ENCODE results near the gene CHST3. TPM values are rescaled to one million over a fixed set of nuclear protein-coding genes. Genes with fewer than 3 reads are reported as not detected.

CHST3 gene
- total RNA-seq, 2 donors from 2014 or later, result 0.16 to 0.38 TPM

DNA sequence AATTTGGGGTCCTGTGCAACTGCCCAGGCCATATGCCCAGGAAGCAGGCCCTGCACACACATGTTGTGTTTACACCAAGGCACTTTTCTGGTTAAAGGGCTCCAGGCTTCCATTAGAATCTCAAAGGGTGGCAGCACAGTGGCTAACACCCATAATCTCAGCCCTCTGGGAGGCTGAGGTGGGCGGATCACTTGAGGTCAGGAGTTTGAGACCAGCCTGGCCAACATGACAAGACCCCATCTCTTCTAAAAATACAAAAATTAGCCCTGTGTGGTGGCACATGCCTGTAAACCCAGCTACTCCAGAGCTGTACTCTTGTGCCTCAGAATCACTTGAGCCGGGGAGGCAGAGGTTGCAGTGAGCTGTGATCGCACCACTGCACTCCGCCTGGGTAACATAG, 70.6 kb downstream of the CHST3 start:
- Mint-ChIP-seq H3K27ac (no peak overlapping the region), H3K36me3 (ENCODE audit: insufficient read depth in 2 of 2) (no peaks in the 10 kb centered on the region), H3K27me3 (ENCODE audit: low read depth) (no peaks in the 10 kb centered on the region), H3K4me3 (no peak overlapping the region), H3K9me3 (no peaks in the 10 kb centered on the region), H3K4me1 (ENCODE audit: low read depth) (no peaks in the 10 kb centered on the region)
- no peak for DNase-seq
- ATAC-seq (replicated peaks in 1 of 2), result no peak

DNA sequence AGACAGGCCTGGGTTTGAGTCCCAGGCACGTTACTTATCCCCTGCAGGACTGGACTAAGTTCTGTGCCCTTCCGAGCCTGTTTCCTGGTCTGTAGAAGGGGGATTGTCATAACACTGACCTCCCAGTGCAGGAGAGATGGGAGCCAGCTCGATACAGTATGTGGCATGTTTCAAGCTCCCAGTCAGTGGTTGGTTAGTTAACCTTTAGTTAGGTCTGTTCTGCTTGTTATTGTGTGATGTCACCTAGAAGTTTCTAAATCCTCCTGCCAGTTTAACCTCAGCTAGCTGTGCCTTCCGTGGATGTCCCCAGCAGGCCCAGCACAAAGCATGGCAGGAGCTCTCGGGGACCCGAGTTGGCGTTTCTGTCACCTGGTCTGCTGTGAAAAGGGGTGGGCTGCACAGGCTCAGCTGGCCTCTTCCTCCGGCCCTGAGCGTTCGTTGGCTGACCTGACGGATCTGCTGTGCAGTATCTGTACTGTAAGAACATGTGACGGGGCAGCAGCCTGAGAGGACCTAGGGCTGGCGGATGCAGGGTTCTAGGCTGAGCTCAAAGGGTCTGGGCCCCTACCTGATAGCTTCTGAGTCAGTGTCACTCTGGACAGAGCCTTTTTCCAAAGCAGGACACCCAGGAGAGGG, 71.2 kb downstream of the CHST3 start:
- H3K4me1 Mint-ChIP-seq (ENCODE audit: low read depth), result no peaks in the 10 kb centered on the region
- DNase-seq (no peak), ATAC-seq (replicated peaks in 1 of 2) (no peak)
- no peak overlapping the region for H3K27ac Mint-ChIP-seq
- H3K4me3 Mint-ChIP-seq, result no peak overlapping the region
- no peaks in the 10 kb centered on the region for H3K9me3 Mint-ChIP-seq
- no peaks in the 10 kb centered on the region for H3K36me3 Mint-ChIP-seq (ENCODE audit: insufficient read depth in 2 of 2)
- no peaks in the 10 kb centered on the region for H3K27me3 Mint-ChIP-seq (ENCODE audit: low read depth)

DNA sequence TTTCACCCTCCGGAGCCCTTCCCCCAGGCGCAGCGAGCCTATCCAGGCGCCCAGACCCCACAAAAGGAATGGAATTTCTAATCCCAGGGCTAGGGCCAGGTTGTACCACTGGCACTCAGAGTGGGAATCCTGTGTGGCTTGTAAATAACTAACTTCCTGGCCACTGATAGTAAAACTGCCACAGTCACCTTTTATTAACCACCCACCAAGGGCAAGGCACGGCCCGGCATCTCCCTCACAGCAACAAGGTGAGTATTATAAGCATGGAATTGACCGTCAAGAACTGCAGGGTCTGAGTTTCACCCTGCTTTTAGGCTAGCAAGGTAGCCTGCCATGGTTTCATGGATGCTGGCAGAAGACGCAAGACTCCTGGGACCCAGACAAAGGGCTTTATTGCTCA, 73.1 kb downstream of the CHST3 start:
- no peaks in the 10 kb centered on the region for H3K9me3 Mint-ChIP-seq

DNA sequence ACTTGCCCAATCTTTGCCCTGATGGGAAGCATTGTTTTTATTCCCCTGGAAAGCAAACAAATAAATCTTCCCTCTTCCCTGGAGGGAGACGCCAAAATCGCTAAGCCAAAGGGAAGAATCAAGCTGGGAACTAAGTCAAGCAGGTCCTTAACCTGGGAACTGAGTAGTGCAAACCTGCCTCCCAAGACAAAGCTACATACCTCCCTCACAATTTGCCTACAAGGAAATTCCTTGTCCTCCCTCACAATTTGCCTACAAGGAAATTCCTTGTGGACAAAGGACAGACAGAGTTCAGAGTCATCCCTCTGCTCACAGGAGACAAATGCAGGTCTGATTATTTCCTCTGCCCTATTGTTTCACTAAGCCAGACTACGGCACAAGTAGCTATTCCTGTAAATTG, 73.6 kb downstream of the CHST3 start:
- no peaks in the 10 kb centered on the region for H3K4me1 Mint-ChIP-seq (ENCODE audit: low read depth)
- no peak overlapping the region for H3K4me3 Mint-ChIP-seq
- no peak for DNase-seq
- H3K27ac Mint-ChIP-seq, result no peak overlapping the region
- no peaks in the 10 kb centered on the region for H3K27me3 Mint-ChIP-seq (ENCODE audit: low read depth)
- no peaks in the 10 kb centered on the region for H3K9me3 Mint-ChIP-seq
- no peak for ATAC-seq (replicated peaks in 1 of 2)
- H3K36me3 Mint-ChIP-seq (ENCODE audit: insufficient read depth in 2 of 2), result no peaks in the 10 kb centered on the region

More for the DNA sequence above, 73.1 kb downstream of the CHST3 start:
- no peaks in the 10 kb centered on the region for H3K4me1 Mint-ChIP-seq (ENCODE audit: low read depth)
- no peak overlapping the region for H3K27ac Mint-ChIP-seq
- ATAC-seq (replicated peaks in 1 of 2) (no peak), DNase-seq (no peak)
- H3K27me3 Mint-ChIP-seq (ENCODE audit: low read depth), result no peaks in the 10 kb centered on the region
- no peak overlapping the region for H3K4me3 Mint-ChIP-seq
- no peaks in the 10 kb centered on the region for H3K36me3 Mint-ChIP-seq (ENCODE audit: insufficient read depth in 2 of 2)

DNA sequence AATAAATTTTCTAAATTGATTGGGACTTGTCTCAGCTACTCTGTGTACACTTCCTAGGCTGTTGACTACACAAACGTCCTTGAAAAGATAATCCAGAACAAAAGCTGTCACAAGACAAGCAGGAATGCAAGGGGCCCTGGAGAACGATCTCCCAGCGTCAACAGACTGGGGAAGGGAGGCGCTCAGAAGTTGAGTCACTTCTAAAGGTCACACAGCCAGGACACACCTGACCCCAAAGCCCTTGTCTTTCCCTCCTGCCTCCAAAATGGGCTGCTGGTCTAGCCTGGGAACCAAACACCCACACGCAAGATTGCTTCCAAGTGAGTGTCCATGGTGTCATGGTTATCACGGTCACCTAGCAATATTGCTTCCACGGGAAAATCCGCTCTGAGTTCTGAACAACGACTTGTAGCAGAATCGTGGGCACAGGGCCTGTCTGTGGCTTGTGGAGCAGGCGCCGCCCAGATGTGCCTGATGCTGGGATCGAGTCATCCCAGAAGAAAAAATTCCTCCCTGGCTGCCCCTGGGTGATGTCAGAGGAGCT, 74.3 kb downstream of the CHST3 start:
- no peaks in the 10 kb centered on the region for H3K4me1 Mint-ChIP-seq (ENCODE audit: low read depth)
- H3K27me3 Mint-ChIP-seq (ENCODE audit: low read depth), result no peaks in the 10 kb centered on the region
- no peak overlapping the region for H3K27ac Mint-ChIP-seq
- DNase-seq, result no peak
- H3K4me3 Mint-ChIP-seq, result no peak overlapping the region
- H3K9me3 Mint-ChIP-seq, result no peaks in the 10 kb centered on the region
- ATAC-seq (replicated peaks in 1 of 2), result no peak
- H3K36me3 Mint-ChIP-seq (ENCODE audit: insufficient read depth in 2 of 2), result no peaks in the 10 kb centered on the region

DNA sequence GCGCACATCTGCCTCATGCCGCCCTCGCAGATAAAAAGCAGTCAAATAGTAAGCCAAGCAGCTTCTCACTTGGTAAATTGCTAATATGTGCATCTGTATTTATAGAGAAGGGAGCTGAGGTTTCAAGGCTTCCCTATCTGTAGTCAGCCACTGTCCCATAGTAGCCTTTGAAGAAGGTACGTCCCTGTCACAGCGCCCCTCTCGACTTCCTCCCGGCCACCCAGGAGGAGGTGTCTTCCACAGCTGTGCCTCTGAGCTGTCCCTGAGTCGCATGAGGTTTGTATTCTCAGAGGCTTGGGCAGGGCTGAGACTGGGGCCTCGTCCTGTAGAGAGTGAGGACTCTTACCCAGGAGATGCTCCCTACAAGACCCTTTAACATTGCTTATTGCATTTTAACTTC, 75.2 kb downstream of the CHST3 start:
- Mint-ChIP-seq H3K4me1 (ENCODE audit: low read depth) (no peaks in the 10 kb centered on the region), H3K36me3 (ENCODE audit: insufficient read depth in 2 of 2) (no peaks in the 10 kb centered on the region), H3K27ac (no peak overlapping the region), H3K9me3 (no peaks in the 10 kb centered on the region), H3K27me3 (ENCODE audit: low read depth) (no peaks in the 10 kb centered on the region), H3K4me3 (no peak overlapping the region)
- DNase-seq (no peak), ATAC-seq (replicated peaks in 1 of 2) (no peak)

DNA sequence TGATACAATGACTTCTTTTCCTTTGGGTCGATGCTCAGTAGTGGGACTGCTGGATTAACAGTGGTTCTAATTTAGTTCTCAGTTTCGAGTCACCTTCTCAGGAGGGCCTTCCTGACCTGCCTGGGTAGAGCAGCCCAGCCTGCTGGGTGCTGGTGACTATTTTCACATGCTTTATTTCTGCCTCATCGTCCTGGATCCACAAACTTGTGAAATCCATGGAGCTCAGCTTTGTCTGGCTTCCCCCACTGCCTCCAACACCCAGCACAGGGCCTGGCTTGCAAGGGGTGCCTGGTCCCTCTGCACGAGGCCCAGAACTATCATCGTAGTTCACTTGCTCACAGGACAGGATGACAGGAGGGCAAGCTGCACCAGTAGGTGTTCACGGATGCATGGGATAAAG, 77.3 kb downstream of the CHST3 start:
- DNase-seq (no peak), ATAC-seq (replicated peaks in 1 of 2) (no peak)
- no peak overlapping the region for H3K4me3 Mint-ChIP-seq
- H3K27ac Mint-ChIP-seq, result no peak overlapping the region
- H3K36me3 Mint-ChIP-seq (ENCODE audit: insufficient read depth in 2 of 2), result no peaks in the 10 kb centered on the region
- H3K4me1 Mint-ChIP-seq (ENCODE audit: low read depth), result no peaks in the 10 kb centered on the region
- H3K27me3 Mint-ChIP-seq (ENCODE audit: low read depth), result no peaks in the 10 kb centered on the region
- H3K9me3 Mint-ChIP-seq, result no peaks in the 10 kb centered on the region

DNA sequence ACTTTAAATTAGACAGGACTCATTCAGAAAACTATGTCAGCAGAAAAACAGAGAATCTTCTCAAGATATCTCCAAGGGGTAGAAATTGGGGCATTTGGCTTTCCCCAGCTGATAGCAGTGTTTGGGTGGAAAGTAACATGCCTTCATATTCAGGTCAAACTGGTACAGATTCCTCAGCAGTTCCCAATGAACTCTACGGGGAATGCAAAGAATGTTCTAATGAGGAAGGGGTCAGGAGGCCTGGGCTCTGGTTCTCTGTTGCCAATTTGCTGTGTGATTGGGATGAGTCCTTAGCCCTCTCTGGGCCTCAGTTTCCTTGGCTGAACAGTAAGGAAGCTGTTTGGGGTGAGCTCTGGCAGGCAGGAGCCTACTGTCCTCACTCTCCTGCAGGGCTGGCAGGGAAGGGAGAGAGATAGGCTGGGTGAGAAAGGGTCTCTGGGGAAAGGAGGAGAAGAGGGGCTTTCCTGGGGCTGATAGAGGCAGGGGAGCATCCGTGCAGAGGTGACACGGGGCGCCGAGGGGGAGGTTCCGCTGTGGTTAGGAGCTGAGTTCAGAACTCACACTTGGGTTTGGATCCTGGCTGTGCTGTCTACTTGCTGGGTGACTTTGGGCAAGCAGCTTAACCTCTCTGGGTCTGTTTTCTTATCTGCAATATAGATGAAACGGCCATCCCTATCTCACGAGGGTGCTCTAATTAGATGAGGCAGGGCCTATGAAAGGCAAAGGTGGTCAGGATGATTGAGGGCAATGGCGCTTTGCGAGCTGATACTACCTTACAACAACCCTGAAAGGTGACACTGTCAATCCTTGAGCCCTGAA, 79.0 kb downstream of the CHST3 start:
- ATAC-seq (replicated peaks in 1 of 2), result no peak
- peaks cover under 1% of the 10 kb centered on the region for H3K4me1 Mint-ChIP-seq (ENCODE audit: low read depth)
- no peaks in the 10 kb centered on the region for H3K36me3 Mint-ChIP-seq (ENCODE audit: insufficient read depth in 2 of 2)
- DNase-seq, result no peak
- no peaks in the 10 kb centered on the region for H3K27me3 Mint-ChIP-seq (ENCODE audit: low read depth)
- H3K4me3 Mint-ChIP-seq, result no peak overlapping the region
- no peaks in the 10 kb centered on the region for H3K9me3 Mint-ChIP-seq
- no peak overlapping the region for H3K27ac Mint-ChIP-seq

DNA sequence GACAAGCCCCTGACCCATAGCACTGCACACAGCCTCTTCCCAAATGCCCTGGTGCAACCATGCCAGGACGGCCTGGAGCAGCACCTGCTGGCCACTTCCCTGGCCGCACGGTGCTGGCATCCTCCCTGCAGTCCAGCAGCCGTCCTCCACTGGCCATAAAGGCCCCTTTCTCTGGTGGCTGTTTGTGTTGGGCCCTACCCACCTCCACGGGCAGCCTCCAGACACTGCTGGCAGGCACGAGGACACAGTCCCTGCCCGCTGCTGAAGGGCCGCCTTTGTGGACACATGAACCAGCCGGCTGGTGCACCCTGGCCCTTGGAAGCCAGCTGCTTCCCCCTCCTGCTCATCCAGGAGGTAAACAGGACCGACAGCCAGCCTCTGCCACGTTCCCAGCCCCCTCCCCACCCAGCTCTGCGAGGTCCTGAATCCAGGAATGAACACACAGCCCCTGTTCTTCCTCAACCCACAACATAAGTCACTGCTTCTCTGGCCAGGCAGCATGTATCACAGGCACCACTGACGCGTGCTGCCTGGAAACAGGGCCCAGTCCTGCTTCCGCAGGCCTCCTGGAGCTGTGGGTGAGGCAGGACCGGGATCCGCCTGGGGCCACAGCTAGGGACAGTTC, 80.3 kb downstream of the CHST3 start:
- Mint-ChIP-seq H3K9me3 (peaks cover 0 to 3% of the 10 kb centered on the region in 2 donors), H3K4me3 (no peak overlapping the region), H3K27ac (no peak overlapping the region), H3K27me3 (ENCODE audit: low read depth) (no peaks in the 10 kb centered on the region), H3K4me1 (ENCODE audit: low read depth) (peaks cover 14% of the 10 kb centered on the region), H3K36me3 (ENCODE audit: insufficient read depth in 2 of 2) (peaks cover 1 to 6% of the 10 kb centered on the region in 2 donors)
- DNase-seq (no peak), ATAC-seq (replicated peaks in 1 of 2) (no peak)

DNA sequence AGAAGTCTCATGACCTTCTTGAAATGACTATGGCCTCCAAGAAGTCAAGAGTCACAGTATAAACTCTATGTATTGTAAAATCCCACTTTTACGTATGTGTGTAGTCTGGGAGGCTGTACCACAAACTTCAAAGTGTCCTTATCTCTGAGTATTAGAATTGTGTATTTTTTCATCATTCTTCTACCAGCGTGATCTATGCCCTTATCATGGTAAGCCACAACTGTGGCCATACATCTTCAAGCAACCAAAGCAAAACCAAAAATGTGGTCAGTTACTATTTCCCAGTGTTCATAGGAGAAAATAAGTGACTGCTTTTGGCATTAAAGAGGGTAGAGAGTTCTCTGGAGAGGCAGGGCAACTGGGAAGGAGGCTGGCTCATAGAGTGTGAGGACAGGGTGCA, 81.4 kb downstream of the CHST3 start:
- Mint-ChIP-seq H3K27ac (no peak overlapping the region), H3K27me3 (ENCODE audit: low read depth) (no peaks in the 10 kb centered on the region), H3K36me3 (ENCODE audit: insufficient read depth in 2 of 2) (peaks cover 1 to 6% of the 10 kb centered on the region in 2 donors), H3K4me1 (ENCODE audit: low read depth) (peaks cover 20% of the 10 kb centered on the region), H3K4me3 (no peak overlapping the region), H3K9me3 (peaks cover 0 to 3% of the 10 kb centered on the region in 2 donors)
- ATAC-seq (replicated peaks in 1 of 2) (no peak), DNase-seq (no peak)

DNA sequence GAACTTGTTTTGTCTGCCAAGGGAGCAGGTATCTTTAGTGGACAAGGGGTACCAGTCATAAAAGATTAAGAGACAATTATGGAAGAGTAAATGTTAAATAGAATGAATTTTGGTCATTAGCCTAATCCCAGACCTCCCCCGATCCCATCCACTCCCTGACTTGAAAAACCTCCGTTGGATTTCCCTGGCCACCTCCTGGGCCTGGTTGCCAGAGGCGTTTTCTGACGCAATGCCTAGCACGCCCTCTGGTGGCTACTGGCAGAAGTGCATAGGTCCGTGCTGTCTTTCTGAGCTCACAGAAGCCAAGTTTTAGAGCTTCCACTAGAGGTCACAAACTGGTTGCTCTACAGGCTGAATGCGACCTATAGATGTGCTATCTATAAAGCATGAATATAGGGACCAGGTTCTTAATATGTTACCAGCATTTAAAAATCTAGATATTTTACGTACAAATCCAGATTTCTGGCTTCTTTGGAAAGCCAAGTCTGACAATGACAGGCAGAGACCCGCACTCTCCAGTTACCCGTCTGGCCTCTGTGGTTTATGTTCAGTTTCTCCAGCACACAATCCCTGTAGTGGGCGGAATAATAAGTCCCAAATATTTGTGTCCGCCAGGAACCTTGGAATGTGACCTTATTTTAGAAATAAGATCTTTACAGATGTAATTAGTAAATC, 84.4 kb downstream of the CHST3 start:
- Mint-ChIP-seq H3K4me1 (ENCODE audit: low read depth) (peaks cover 20% of the 10 kb centered on the region), H3K27me3 (ENCODE audit: low read depth) (no peaks in the 10 kb centered on the region), H3K27ac (no peak overlapping the region), H3K4me3 (no peak overlapping the region), H3K36me3 (ENCODE audit: insufficient read depth in 2 of 2) (peaks cover 1 to 6% of the 10 kb centered on the region in 2 donors), H3K9me3 (peaks cover 0 to 3% of the 10 kb centered on the region in 2 donors)
- peak; percentile 85 to 90 for DNase-seq
- peak; percentile 84 to 85 for ATAC-seq (replicated peaks in 1 of 2)

DNA sequence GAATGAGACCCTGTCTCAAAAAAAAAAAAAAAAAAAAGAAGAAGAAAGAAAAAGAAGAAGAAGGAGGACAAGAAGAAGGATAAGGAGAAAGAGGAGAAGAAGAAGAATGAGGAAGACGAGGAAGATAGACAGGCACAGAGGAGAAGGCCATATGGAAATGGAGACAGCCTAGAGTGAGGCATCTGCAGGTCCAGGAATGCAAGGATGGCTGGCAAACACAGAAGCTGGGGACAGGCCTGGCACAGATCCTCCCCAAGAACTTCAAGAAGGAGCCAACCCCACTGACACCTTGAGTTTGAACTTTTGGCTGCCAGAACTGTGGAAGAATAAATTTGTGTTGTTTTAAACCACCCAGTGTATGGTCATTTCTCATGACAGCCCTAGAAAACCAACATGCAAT, 85.3 kb downstream of the CHST3 start:
- Mint-ChIP-seq H3K27me3 (ENCODE audit: low read depth) (no peaks in the 10 kb centered on the region), H3K4me1 (ENCODE audit: low read depth) (peaks cover 20% of the 10 kb centered on the region), H3K36me3 (ENCODE audit: insufficient read depth in 2 of 2) (peaks cover 1 to 6% of the 10 kb centered on the region in 2 donors), H3K27ac (no peak overlapping the region), H3K9me3 (peaks cover 0 to 3% of the 10 kb centered on the region in 2 donors), H3K4me3 (no peak overlapping the region)
- DNase-seq (no peak), ATAC-seq (replicated peaks in 1 of 2) (no peak)

Measured in activated T-cell treated with anti-CD3 and anti-CD28 coated beads, Interleukin-2, amount 50 U/mL, for 72 hours (primary cell).